GM18907 (cell line): ENCODE data around the gene SRRM4.
"Not testable (repeated sequence)": the region's sequence is repeated elsewhere in the genome, so short reads cannot be mapped to it uniquely, and the experiment has no call there.

Source experiments
- ATAC-seq: cut with Tn5 transposase; IDR thresholded peaks from one replicate; pipeline ENCODE4 v1.9.1; 2021; ENCODE audit warnings: mild to moderate bottlenecking, moderate library complexity; ENCODE audit not compliant: unreplicated experiment

The SRRM4 gene

DNA sequence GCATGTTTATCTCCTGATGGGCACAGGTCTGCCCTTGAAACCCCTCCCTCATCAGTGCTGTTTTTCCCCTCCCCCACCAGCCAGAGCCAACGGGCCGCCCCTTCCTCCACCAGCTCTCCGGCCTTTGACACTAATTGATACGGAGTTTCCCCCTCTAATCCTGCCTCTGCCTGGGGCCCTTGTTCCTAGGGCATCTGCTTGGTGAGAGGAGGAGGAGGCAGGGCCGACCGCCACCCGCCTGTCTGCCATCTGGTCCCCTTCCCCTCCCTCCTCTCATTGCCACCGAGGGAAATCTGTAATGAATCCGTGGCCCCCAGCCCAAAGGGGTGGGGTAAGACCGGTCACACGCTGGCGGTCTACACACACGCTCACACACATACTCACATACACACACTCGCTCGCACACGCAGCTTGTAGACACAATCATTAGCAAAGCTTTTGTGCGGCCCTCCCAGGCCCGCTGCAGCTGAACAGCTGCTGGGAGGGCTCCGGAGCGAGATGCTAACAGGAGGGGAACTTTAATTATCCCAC, 27.4 kb downstream of the SRRM4 start:
- ATAC-seq, result no peak

GRCh38 chr12:119011231-119011630, 29.9 kb downstream of the SRRM4 start:
- ATAC-seq, result no peak

DNA sequence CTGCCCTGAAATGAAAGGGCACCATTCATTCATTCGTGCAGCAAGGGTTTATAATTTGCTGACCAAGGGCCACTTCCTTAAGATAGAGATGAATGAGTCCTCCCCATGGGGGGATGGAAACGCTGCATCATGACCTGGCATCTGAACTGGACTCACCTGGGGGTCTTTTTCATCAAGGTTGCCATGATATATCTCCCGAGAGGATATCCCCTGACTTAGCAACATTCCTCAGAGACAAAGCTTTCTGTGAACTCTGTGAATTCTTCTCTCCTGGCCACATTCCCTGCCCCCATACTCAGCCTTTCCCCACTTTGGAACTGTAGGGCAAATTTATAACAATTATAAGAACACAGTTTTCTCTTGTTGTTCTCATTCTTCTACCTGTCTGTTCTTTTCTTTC, 30.8 kb downstream of the SRRM4 start:
- no peak for ATAC-seq

GRCh38 chr12:119013023-119013422, 31.7 kb downstream of the SRRM4 start:
- ATAC-seq, result no peak

GRCh38 chr12:119014368-119014767, 33.0 kb downstream of the SRRM4 start:
- ATAC-seq, result no peak

- no peak for ATAC-seq
These were observed 35.4 kb downstream of the SRRM4 start for GRCh38 chr12:119016715-119017114.

- ATAC-seq, result no peak
These were observed 37.8 kb downstream of the SRRM4 start for GRCh38 chr12:119019166-119019565.

- ATAC-seq, result no peak
These were observed 39.3 kb downstream of the SRRM4 start for GRCh38 chr12:119020406-119021360.

GRCh38 chr12:119024356-119024755, 43.0 kb downstream of the SRRM4 start:
- ATAC-seq, result no peak

DNA sequence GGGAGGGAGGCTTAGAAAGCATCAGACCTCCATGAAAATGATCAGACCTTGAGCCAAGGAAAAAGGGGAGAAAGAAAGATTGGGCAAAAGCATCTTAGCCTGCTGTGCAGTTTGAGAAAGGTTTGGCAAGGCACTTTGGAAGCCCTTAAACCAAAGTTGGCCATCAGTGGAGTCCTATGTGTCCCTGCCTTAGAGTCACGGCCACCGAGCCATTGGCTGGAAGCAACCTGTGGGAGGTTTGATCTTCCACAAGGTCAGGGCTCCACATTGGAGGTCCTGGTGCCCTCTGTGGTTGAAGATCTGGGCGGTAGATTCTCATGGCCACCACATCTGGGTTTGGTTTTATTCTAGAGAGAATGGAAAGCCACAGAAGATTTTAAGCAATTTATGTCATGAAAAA, 44.4 kb downstream of the SRRM4 start:
- ATAC-seq, result no peak

- not testable (repeated sequence) for ATAC-seq
These were observed 52.0 kb downstream of the SRRM4 start for GRCh38 chr12:119033332-119033731.

- no peak for ATAC-seq
These were observed 55.8 kb downstream of the SRRM4 start for GRCh38 chr12:119036878-119037825.

DNA sequence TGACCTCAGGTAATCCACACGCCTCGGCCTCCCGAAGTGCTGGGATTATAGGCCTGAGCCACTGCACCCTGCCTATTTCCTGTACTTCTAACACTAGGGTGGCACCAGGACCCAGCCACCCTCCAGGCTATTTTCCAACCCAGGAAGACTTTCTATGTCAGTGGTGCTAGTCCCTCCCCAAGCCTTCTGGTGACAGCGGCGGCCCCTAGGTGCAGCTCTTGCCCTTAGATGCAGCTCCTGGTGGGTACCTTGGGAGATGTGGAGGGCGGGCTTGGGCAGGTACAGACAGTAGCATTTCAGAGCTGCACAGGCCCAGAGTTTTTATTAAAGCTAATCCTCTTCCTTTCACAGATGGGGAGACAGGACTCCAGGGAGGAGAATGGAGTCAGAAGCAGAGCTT, 62.8 kb downstream of the SRRM4 start:
- ATAC-seq, result no peak

- ATAC-seq, result no peak
These were observed 66.3 kb downstream of the SRRM4 start for GRCh38 chr12:119047641-119048040.

GRCh38 chr12:119050663-119051062, 69.3 kb downstream of the SRRM4 start:
- ATAC-seq, result no peak

DNA sequence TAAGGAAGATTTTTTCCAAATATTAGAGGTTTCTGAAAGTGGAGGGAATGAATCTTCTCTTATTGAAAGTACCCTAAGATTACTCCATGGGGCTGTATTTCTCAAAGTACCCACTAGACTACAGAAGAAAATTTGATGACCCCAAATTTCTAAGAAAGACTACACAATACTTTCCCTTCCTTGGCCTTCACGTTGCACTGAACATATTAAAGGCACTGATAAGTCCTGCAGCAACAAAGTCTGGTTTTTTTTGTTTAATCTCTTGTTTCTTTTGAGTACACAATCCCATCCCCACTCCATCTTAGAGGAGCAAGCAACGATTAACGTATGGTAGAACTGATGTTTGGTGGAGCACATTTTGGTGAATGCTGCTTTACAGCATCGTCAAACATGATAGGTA, 70.1 kb downstream of the SRRM4 start:
- no peak for ATAC-seq

- no peak for ATAC-seq
These were observed 70.7 kb downstream of the SRRM4 start for GRCh38 chr12:119052001-119052400.

GRCh38 chr12:119055977-119056376, 74.6 kb downstream of the SRRM4 start:
- no peak for ATAC-seq

DNA sequence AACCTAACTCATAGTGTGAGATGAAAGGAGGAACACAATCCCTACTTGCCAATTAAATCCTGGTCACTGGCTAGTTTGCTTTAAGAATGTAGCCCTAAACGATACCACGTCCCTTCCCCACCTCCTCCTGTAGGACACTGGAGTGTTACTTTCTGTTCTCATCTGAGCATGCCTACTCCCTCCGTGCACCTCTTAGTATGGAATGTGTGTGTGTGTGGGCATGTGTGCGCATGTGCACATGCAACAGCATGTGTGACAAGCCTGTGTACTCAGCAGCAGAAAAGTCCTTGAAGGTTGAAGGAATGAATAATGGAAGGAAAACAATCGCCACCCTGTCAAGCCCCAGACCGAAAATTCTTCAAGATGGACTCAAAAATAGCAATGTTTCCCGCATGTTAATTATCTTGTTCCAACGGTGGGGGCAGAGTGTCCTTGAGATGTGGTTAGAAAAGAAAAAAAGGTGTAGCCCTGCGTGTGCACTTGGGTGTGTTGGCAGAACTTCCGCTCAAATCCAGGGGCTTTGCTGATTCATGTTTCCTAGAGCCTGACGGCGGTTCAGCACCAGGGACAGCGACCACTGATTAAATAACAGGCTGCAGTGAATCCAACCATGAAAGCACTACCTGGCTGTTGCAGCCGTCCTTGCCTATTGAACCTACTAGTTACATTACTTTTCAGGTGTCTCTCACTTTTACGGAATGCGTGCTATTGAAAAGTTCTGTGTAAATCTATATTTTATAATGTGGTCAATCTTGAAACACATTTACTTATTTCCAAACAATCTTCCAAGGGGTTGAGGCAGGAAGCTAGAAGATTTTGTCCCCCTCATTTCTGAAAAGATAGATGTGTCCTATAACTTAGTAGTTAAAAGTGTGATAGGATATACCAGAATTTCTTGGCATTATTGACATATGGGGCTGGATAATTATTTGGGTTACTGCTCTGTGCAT, 79.8 kb downstream of the SRRM4 start:
- no peak for ATAC-seq
